Activated CD4-positive, alpha-beta T cell treated with anti-CD3 and anti-CD28 coated beads for 36 hours (primary cell): Measurements from ENCODE around the gene GPR152. TPM values are rescaled to one million over a fixed set of nuclear protein-coding genes. Genes with fewer than 3 reads are reported as not detected.

ENCODE experiments used
- ATAC-seq: fragments of 200-7000 bp; cut with Tn5 transposase; one replicate; pipeline ENCODE4 v1.10.0; 2021; ENCODE audit warnings: mild to moderate bottlenecking, moderate library complexity
- CTCF ChIA-PET: fragments of 350-600 bp; sonication (Branson Sonifier 250); formaldehyde crosslinking; loops from one replicate; lab custom pipeline; 2021; ENCODE audit warnings: antibody characterized with exemption; lab: Charles Lee
- POLR2A ChIA-PET: fragments of 350-600 bp; sonication (Branson Sonifier 250); formaldehyde crosslinking; loops from one replicate; lab custom pipeline; 2021; ENCODE audit warnings: antibody characterized with exemption, inconsistent platforms; lab: Charles Lee
- DNase-seq: peaks from one replicate; pipeline ENCODE4 v3.0.0-alpha.2; 2020
- H3K27ac Mint-ChIP-seq: one replicate; pipeline ENCODE4 v1.8.0; 2021; ENCODE audit warnings: mixed read lengths
- H3K27me3 Mint-ChIP-seq: one replicate; pipeline ENCODE4 v1.8.0; 2021; ENCODE audit warnings: mixed read lengths
- H3K36me3 Mint-ChIP-seq: one replicate; pipeline ENCODE4 v1.8.0; 2021; ENCODE audit warnings: low read depth, mixed read lengths
- H3K4me1 Mint-ChIP-seq: one replicate; pipeline ENCODE4 v1.8.0; 2021; ENCODE audit warnings: mixed read lengths
- H3K4me3 Mint-ChIP-seq: one replicate; pipeline ENCODE4 v1.8.0; 2021; ENCODE audit warnings: mild to moderate bottlenecking, moderate library complexity, mixed read lengths
- H3K9me3 Mint-ChIP-seq: one replicate; pipeline ENCODE4 v1.8.0; 2021; ENCODE audit warnings: low read depth, mixed read lengths
- intact Hi-C, 2 experiments: fragments of 100-400 bp; cut with DNase I in 1 of 2; cut with micrococcal nuclease in 1 of 2; formaldehyde crosslinking; loops; one replicate each; pipeline versions ENCODE4 v1.14.2 to v1.15.1; 2022 to 2024; cut with DNase I, micrococcal nuclease
- total RNA-seq, 2 experiments: library from RNA; stranded (reverse); gene quantifications; one replicate each; pipeline ENCODE4 v1.2.3, GENCODE V29; 2021

Gene GPR152
- total RNA-seq, 2 experiments from 2014 or later: not detected

DNA sequence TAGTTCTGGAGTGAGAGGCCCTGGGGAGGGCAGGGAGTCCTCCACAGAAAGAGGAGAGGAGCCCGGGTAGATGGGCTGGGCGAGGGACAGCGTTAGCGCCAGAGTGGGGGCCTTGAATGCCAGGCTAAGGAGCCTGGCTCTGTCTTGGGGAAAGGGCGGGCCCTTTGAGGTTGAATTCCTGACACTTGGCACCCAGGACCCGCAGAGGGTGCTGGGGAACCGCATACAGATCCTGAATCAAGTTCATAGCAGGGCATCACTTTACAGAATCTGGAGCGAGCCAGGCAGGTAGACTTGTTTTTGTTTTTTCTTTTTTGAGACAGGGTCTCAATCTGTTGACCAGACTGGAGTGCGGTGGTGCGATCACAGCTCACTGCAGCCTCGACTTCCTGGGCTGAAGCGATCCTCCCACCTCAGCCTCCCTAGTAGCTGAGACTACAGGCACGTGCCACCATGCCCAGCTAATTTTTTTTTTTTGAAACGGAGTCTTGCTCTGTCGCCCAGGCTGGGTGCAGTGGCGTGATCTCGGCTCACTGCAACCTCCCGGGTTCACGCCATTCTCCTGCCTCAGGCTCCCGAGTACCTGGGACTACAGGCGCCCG, 31.0 kb downstream of the GPR152 start:
- ATAC-seq (no peak), DNase-seq (no peak)
- no peaks in the 10 kb centered on the region for H3K9me3 Mint-ChIP-seq
- no peaks in the 10 kb centered on the region for H3K36me3 Mint-ChIP-seq
- intact Hi-C loops: loop anchor here (1.0 to 2.0 kb wide), 9 partner anchors 15 to 384 kb away; partner anchors contain the start of genes AIP (in 1 of the 2), PTPRCAP (in 1 of the 2), RAD9A (in 1 of the 2) and TMEM134 (in 1 of the 2)
- no peaks in the 10 kb centered on the region for H3K27me3 Mint-ChIP-seq
- peaks cover 43% of the 10 kb centered on the region for H3K4me1 Mint-ChIP-seq
- H3K27ac Mint-ChIP-seq: peak overlapping the region; percentile 84
- H3K4me3 Mint-ChIP-seq: peak overlapping the region; percentile 76
- ChIA-PET CTCF (interaction anchor here (1.2 to 4.0 kb wide), 2 partner anchors 19 to 41 kb away, joined by 3 to 34 read pairs; partner anchors contain the start of genes PPP1CA and TBC1D10C), POLR2A (no interaction called here)

- Mint-ChIP-seq H3K27ac (peak overlapping the region; percentile 84), H3K4me3 (peak overlapping the region; percentile 76), H3K4me1 (peaks cover 49% of the 10 kb centered on the region), H3K27me3 (no peaks in the 10 kb centered on the region), H3K36me3 (no peaks in the 10 kb centered on the region), H3K9me3 (no peaks in the 10 kb centered on the region)
- intact Hi-C loops: loop anchor here (1.0 to 2.0 kb wide), 9 partner anchors 16 to 384 kb away; partner anchors contain the start of genes AIP (in 1 of the 2), PTPRCAP (in 1 of the 2), RAD9A (in 1 of the 2) and TMEM134 (in 1 of the 2)
- ChIA-PET CTCF (interaction anchor here (0.6 to 4.0 kb wide), 6 partner anchors 12 to 40 kb away, joined by 3 to 34 read pairs (median 4); partner anchors contain the start of genes PPP1CA, PTPRCAP and TBC1D10C), POLR2A (interaction anchor here (3.0 kb wide), 1 partner anchor 16 kb away, joined by 14 read pairs; the partner anchor contains the start of gene TBC1D10C)
- ATAC-seq (peak; percentile 92), DNase-seq (peak; percentile 99)
Measured at GRCh38 chr11:67420646-67421429, 31.7 kb downstream of the GPR152 start.

DNA sequence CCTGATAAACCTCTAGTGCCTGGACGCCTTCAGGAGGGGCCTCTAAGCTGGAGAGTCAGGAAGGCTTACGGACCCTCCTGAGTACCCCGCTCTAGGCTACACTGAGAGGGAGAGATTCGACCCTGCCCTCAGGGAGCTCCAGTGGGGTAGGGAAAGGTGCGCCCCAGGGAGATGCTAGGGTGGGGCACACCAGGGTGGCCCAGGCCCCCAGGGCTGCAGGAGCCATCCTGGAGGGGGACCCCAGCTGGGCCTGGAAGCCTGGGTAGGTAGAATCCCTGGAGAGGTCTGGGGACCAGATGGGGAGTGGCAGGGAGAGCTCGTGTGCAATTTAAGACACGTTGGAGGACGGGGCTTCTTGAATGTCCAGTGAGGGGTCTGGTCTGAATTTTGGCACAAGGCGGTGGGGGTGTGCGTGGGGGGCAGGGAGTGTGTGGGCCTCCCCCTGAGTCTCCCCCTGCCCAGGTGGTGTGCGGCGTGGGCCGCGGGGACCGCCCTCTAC, 32.3 kb downstream of the GPR152 start:
- CTCF ChIA-PET: interaction anchor here (0.6 to 4.0 kb wide), 6 partner anchors 11 to 40 kb away, joined by 3 to 34 read pairs (median 4); partner anchors contain the start of genes PPP1CA, PTPRCAP and TBC1D10C
- ATAC-seq (no peak), DNase-seq (no peak)
- POLR2A ChIA-PET: interaction anchor here (3.0 kb wide), 1 partner anchor 16 kb away, joined by 14 read pairs; the partner anchor contains the start of gene TBC1D10C
- Mint-ChIP-seq H3K4me1 (peaks cover 50% of the 10 kb centered on the region), H3K36me3 (no peaks in the 10 kb centered on the region), H3K27ac (peak overlapping the region; percentile 78), H3K4me3 (peak overlapping the region; percentile 76), H3K27me3 (no peaks in the 10 kb centered on the region), H3K9me3 (no peaks in the 10 kb centered on the region)
- intact Hi-C loops: loop anchor here in 1 of 2 experiments (2.0 kb wide), 1 partner anchor 17 kb away; the partner anchor contains the start of gene PTPRCAP

- H3K4me1 Mint-ChIP-seq: peaks cover 52% of the 10 kb centered on the region
- no peak for ATAC-seq
- intact Hi-C loops: loop anchor here in 1 of 2 experiments (2.0 kb wide), 1 partner anchor 17 kb away; the partner anchor contains the start of gene PTPRCAP
Measured at GRCh38 chr11:67419325-67420049, 33.0 kb downstream of the GPR152 start.

DNA sequence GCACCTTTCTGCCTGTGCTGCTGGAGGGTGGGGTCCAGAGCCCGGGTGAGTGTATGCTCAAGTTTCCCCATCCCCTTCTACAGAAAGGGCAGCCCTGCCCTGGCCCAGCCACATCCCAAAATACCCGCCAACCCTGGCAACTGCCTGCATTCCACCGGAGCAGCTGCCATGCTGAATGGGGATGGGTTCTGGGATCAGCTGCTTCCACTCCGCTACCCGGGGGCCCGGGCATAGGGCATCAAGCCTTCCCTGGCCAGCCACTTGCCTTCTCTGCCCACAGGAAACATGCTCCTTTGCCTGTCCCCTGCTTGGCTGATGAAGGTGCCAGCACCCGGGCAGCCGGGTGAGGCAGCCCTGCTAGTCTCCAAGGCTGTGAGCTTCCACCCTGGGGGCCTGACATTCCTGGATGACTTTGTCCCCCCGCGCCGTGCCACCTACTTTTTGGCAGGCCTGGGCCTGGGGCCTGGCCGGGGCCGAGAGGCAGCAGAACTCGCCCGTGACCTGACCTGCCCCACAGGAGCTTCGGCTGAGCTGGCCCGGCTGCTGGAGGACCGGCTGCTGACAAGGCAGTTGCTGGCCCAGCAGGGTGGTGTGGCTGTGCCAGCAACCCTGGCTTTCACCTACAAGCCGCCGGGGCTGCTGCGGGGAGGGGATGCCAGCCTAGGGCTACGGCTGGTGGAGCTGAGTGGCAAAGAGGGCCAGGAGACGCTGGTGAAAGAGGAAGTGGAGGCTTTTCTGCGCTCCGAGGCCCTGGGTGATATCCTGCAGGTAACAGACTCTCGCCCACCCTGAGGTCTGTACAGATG, 33.9 kb downstream of the GPR152 start:
- Mint-ChIP-seq H3K4me1 (peaks cover 51% of the 10 kb centered on the region), H3K27me3 (no peaks in the 10 kb centered on the region), H3K4me3 (peak overlapping the region; percentile 76), H3K36me3 (no peaks in the 10 kb centered on the region), H3K27ac (no peak overlapping the region), H3K9me3 (no peaks in the 10 kb centered on the region)
- intact Hi-C loops: no loop called here
- ChIA-PET CTCF (interaction anchor here (0.5 to 4.0 kb wide), 8 partner anchors 10 to 73 kb away, joined by 3 to 34 read pairs (median 4); partner anchors contain the start of genes PPP1CA, PTPRCAP, RAD9A and TBC1D10C), POLR2A (interaction anchor here (0.8 to 3.0 kb wide), 3 partner anchors 10 to 17 kb away, joined by 3 to 14 read pairs (median 13); partner anchors contain the start of genes PPP1CA and TBC1D10C)
- ATAC-seq (no peak), DNase-seq (peak; percentile 59)

More at GRCh38 chr11:67419325-67420049, 33.0 kb downstream of the GPR152 start:
- H3K9me3 Mint-ChIP-seq: no peaks in the 10 kb centered on the region
- peak; percentile 32 for DNase-seq
- H3K27ac Mint-ChIP-seq: peak overlapping the region; percentile 78
- H3K36me3 Mint-ChIP-seq: no peaks in the 10 kb centered on the region
- peak overlapping the region; percentile 76 for H3K4me3 Mint-ChIP-seq
- ChIA-PET CTCF (interaction anchor here (0.8 to 4.0 kb wide), 6 partner anchors 10 to 74 kb away, joined by 3 to 34 read pairs (median 4); partner anchors contain the start of genes PPP1CA and TBC1D10C), POLR2A (interaction anchor here (2.1 to 3.0 kb wide), 2 partner anchors 11 to 15 kb away, joined by 13 to 14 read pairs; partner anchors contain the start of gene TBC1D10C)
- H3K27me3 Mint-ChIP-seq: no peaks in the 10 kb centered on the region

DNA sequence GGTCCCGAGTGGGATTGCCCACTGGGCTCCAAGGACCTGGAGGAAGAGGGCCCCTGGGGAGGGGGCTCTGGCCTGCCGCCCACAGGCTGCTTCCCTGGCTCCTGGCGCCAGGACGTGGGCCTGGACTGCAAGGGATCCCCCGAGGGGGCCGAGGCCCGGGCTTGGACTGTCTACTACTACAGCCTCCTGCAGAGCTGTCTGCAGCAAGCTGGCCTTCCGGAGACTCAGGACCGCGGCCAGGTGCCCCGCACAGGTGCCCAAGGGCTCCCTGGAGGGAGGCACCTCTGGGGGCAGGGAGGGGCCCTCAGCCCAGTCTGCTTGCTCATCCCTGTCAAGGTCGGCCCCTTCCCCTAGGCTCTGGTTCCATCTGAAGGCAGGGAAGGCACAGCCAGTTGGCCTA, 35.1 kb downstream of the GPR152 start:
- Mint-ChIP-seq H3K36me3 (no peaks in the 10 kb centered on the region), H3K27ac (no peak overlapping the region), H3K4me3 (no peak overlapping the region)

DNA sequence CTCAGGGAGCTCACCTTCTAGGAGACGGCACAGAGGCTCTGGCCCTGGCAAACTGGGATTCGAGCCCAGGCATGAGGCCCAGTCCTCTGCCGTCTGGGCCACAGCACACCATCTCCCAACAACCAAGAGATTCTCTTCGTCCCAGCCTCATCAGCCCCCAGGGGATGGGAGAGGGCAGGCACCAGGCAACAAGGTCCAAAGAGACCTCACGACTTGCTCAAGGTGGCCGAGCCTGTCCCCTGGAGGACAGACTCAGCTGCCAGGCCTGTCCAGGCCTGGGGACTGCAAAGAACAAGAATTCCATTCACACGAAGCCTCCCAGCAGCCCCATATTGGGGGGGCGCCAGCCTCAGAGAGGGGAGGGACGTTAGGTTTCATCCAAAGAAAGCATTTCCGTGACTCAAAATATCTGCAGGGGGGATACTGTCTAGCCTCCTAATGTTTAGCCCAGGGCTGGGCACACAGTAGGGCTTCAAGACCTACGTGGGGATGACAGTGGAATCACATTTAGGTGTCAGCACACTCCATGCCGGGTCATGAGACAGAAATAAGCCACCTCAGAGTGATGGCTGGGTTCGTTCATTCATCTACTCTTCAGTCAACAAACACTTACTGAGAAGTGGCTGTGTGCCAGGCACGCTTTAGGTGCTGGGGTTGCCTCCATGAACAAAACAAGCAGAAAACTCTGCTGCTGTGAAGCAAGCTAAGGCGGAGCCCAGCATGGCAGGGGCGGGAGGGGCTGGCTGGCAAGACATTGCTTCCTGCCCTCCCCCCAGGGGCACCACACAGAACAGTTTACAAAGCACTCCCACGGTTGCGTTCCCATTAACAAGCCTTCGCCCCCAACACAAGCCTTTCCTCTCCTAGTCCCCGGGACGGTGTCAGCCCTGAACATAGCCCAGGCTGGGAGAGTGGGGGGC, 35.9 kb downstream of the GPR152 start:
- H3K27me3 Mint-ChIP-seq: no peaks in the 10 kb centered on the region
- CTCF ChIA-PET: interaction anchor here (0.7 to 1.4 kb wide), 3 partner anchors 21 to 67 kb away, joined by 3 to 6 read pairs (median 4); no protein-coding TSS in a partner anchor
- H3K27ac Mint-ChIP-seq: peak overlapping the region; percentile 79
- intact Hi-C loops: loop anchor here in 1 of 2 experiments (1.0 kb wide), 1 partner anchor 9 kb away; no protein-coding TSS in a partner anchor
- no peaks in the 10 kb centered on the region for H3K36me3 Mint-ChIP-seq
- POLR2A ChIA-PET: interaction anchor here (0.7 kb wide), 1 partner anchor 68 kb away, joined by 3 read pairs; no protein-coding TSS in a partner anchor
- peak overlapping the region; percentile 1 for H3K4me3 Mint-ChIP-seq
- DNase-seq: peak; percentile 81
- peak; percentile 7 for ATAC-seq
- peaks cover 68% of the 10 kb centered on the region for H3K4me1 Mint-ChIP-seq
- H3K9me3 Mint-ChIP-seq: no peaks in the 10 kb centered on the region

More for the DNA sequence above, 35.1 kb downstream of the GPR152 start:
- intact Hi-C loops: no loop called here
- peaks cover 60% of the 10 kb centered on the region for H3K4me1 Mint-ChIP-seq
- no peaks in the 10 kb centered on the region for H3K9me3 Mint-ChIP-seq
- no peak for ATAC-seq
- DNase-seq: peak; percentile 12
- ChIA-PET POLR2A (interaction anchor here (0.7 to 2.1 kb wide), 2 partner anchors 9 to 67 kb away, joined by 3 to 13 read pairs; no protein-coding TSS in a partner anchor), CTCF (interaction anchor here (0.7 to 4.0 kb wide), 7 partner anchors 9 to 68 kb away, joined by 3 to 34 read pairs (median 6); partner anchors contain the start of genes PPP1CA and TBC1D10C)
- no peaks in the 10 kb centered on the region for H3K27me3 Mint-ChIP-seq

DNA sequence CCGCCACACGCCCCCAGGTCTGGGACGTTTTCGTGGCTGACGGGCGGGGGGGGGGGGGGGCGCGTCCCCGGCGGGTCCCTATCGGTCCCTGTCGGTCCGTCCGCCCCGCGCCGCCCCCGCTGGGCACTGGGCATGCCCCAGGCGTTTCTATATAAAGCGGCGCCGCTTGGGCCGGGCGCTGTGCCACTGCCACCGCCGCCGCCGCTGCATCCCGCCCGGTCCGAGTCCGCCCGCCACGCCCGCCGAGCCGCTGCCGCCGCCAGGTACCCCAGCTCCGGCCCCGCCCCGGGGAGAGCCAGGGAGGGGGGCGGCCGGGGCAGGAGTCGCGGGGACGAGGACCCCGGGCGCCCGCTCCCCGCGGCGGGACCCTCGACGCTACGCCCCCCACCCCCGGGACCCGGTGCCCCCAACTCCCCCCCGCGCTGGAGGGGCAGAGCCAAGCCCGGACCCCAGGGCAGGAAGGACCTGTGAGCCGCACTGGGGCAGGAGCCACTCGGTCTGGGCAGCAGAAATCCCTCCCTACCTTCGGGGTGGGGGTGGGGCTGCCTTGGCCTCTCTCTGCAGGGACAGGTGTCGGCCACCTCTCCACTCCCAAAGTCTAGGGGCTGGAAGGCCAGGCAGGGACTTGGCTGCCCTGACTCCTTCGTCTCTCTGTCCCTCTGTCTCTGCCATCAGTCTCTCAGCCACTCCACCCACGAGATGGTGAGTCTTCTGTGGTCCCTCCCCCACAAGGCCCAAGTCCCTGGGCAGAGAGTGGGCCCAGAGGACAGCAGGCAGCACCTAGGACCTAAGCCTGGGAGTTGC, 36.8 kb downstream of the GPR152 start, which contains the start of gene CARNS1:
Gene CARNS1 (plus strand): TSS at position 178 of the 804 bp plus-strand sequence. CDS start 522 bp downstream, at position 700.
- Mint-ChIP-seq H3K9me3 (no peaks in the 10 kb centered on the region), H3K36me3 (no peaks in the 10 kb centered on the region), H3K4me1 (peaks cover 73% of the 10 kb centered on the region), H3K27ac (peak within 1 kb of the TSS; percentile 79), H3K27me3 (no peaks in the 10 kb centered on the region), H3K4me3 (peak within 1 kb of the TSS; percentile 60)
- CTCF ChIA-PET: no interaction called here
- POLR2A ChIA-PET: interaction anchor here (0.6 kb wide), 1 partner anchor 19 kb away, joined by 3 read pairs; no protein-coding TSS in a partner anchor
- intact Hi-C loops: loop anchor here in 1 of 2 experiments (1.0 kb wide), 1 partner anchor 8 kb away; no protein-coding TSS in a partner anchor
- no peak for ATAC-seq
- DNase-seq: peak; percentile 45
